Nephron progenitor cell (in vitro differentiated cells): Measurements from ENCODE around the gene NOD2.

ENCODE experiments used
- DNase-seq: peaks from one replicate; pipeline ENCODE4 v3.0.0; 2021
- H3K27ac Mint-ChIP-seq: 2 replicates; pipeline ENCODE4 v1.8.0; 2021; ENCODE audit warnings: mild to moderate bottlenecking, moderate library complexity, mixed read lengths
- H3K27me3 Mint-ChIP-seq: 2 replicates; pipeline ENCODE4 v1.8.0; 2021; ENCODE audit warnings: mild to moderate bottlenecking, low read depth, mixed read lengths; ENCODE audit not compliant: poor library complexity
- H3K36me3 Mint-ChIP-seq: 2 replicates; pipeline ENCODE4 v1.8.0; 2021; ENCODE audit warnings: low read depth, mixed read lengths
- H3K4me1 Mint-ChIP-seq: 2 replicates; pipeline ENCODE4 v1.8.0; 2021; ENCODE audit warnings: mixed read lengths
- H3K4me3 Mint-ChIP-seq: 2 replicates; pipeline ENCODE4 v1.8.0; 2021; ENCODE audit warnings: mild to moderate bottlenecking, moderate library complexity, mixed read lengths
- H3K9me3 Mint-ChIP-seq: 2 replicates; pipeline ENCODE4 v1.8.0; 2021; ENCODE audit warnings: mild to moderate bottlenecking, moderate library complexity, mixed read lengths
- TF ChIP-seq, protein P1 (sequence below): fragments of 200-600 bp; sonication (generic); IDR thresholded peaks from 2 replicates; pipeline ENCODE4 v1.5.0; 2021; ENCODE audit warnings: antibody characterized with exemption

Gene NOD2

DNA sequence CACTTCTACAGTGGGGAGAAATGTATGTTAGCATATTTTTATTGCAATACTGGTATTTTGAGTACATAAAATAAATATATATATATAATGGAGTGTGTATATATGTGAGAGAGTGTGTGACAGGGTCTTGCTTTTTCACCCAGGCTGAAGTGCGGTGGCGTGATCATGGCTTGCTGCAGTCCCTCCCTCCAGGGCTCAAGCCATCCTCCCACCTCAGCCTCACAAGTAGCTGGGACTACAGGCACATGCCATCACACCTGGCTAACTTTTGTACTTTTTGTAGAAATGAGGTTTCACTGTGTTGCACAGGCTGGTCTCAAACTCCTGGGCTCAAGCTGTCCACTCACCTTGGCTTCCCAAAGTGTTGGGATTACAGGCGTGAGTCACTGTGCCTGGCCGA, 52.5 kb downstream of the NOD2 start:
- Mint-ChIP-seq H3K9me3 (no peaks in the 10 kb centered on the region), H3K4me3 (no peak overlapping the region), H3K36me3 (peaks cover 8% of the 10 kb centered on the region), H3K27me3 (peaks cover 19% of the 10 kb centered on the region), H3K27ac (no peak overlapping the region), H3K4me1 (peaks cover 30% of the 10 kb centered on the region)
- DNase-seq = no peak
- TF ChIP-seq, protein P1, sequence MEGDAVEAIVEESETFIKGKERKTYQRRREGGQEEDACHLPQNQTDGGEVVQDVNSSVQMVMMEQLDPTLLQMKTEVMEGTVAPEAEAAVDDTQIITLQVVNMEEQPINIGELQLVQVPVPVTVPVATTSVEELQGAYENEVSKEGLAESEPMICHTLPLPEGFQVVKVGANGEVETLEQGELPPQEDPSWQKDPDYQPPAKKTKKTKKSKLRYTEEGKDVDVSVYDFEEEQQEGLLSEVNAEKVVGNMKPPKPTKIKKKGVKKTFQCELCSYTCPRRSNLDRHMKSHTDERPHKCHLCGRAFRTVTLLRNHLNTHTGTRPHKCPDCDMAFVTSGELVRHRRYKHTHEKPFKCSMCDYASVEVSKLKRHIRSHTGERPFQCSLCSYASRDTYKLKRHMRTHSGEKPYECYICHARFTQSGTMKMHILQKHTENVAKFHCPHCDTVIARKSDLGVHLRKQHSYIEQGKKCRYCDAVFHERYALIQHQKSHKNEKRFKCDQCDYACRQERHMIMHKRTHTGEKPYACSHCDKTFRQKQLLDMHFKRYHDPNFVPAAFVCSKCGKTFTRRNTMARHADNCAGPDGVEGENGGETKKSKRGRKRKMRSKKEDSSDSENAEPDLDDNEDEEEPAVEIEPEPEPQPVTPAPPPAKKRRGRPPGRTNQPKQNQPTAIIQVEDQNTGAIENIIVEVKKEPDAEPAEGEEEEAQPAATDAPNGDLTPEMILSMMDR = no peak

DNA sequence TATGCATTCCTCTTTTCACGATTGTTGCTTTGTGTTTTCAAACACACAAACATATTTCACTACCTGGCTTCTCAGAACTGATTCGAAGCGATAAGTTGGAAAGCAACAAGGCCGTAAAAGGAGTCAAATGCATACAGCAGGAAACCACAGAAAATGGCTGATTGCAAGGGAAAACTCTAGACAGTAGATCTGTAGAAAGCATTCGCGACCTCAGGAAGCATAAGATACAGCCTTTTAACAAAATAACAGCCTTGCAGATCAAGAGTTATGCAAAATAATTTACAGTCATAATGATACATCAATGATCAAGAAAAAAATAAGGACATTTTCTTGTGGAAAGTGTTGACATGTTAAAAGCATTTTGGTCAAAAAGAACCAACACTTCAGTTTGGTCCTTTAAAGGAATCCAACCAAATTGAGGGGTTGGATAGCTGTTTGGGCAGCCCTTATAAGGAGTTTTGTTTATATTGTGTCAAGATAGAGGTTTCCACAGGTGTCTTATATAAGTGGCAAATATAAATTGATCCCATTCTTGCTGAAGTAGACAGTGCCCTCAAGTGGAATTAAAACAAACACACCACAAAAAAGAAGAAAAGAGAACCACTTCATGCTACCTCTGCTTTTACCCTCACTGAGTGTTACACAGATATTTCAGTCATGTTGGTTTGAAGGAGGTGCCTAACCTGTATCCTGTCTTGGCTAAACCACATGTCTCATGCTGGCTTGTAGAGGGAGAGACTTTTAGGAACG, 54.0 kb downstream of the NOD2 start:
- Mint-ChIP-seq H3K27ac (no peak overlapping the region), H3K4me3 (no peak overlapping the region), H3K9me3 (no peaks in the 10 kb centered on the region), H3K27me3 (peaks cover 19% of the 10 kb centered on the region), H3K36me3 (peaks cover 11% of the 10 kb centered on the region), H3K4me1 (peaks cover 23% of the 10 kb centered on the region)
- TF ChIP-seq, protein P1 = peak; percentile 22
- no peak for DNase-seq

DNA sequence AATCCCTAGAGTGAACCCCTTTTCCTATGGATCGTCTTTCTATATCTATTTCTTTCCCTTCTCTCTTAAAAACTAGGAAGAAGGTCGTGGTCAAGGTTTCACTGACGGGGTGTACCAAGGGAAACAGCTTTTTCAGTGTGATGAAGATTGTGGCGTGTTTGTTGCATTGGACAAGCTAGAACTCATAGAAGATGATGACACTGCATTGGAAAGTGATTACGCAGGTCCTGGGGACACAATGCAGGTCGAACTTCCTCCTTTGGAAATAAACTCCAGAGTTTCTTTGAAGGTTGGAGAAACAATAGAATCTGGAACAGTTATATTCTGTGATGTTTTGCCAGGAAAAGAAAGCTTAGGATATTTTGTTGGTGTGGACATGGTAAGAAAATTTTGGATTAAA, 58.1 kb downstream of the NOD2 start:
- H3K4me3 Mint-ChIP-seq = no peak overlapping the region
- no peak for DNase-seq
- TF ChIP-seq, protein P1 = no peak
- H3K36me3 Mint-ChIP-seq = peaks cover 23% of the 10 kb centered on the region
- H3K27ac Mint-ChIP-seq = no peak overlapping the region
- H3K27me3 Mint-ChIP-seq = no peaks in the 10 kb centered on the region
- peaks cover 17% of the 10 kb centered on the region for H3K4me1 Mint-ChIP-seq
- H3K9me3 Mint-ChIP-seq = no peaks in the 10 kb centered on the region

DNA sequence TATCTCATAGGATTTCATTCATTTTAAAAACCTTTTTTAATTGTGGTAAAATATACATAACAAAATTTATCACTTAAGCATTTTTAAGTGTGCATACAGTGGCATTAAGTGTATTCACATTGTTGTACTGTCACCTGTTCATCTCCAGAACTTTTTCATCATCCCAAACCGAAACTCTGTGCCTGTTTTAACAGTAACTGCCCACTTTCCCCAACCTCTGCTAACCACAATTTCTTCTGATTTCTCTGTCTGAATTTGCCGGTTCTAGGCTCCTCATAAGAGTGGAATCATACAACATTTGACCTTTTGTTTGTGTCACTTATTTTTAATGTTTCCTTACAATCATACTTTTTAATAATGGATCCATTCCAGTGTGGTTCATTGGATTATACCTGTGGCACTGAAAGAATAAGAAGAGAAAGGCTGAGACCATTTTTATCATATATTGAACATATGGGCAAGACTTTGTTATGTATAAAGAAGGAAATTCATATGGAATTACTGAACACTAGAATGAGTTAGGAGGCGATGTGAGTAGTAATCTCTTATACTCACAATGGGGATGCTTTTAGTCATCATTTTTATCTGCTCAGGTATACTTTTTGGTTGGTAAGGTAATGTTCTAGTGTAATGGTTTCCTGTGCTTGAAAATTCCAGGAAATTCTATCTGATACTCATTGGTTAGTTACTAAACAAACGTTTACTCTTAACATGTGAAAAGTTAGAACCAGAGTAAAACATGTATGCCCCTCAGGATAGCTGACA, 59.2 kb downstream of the NOD2 start:
- Mint-ChIP-seq H3K27ac (no peak overlapping the region), H3K9me3 (no peaks in the 10 kb centered on the region), H3K36me3 (peaks cover 23% of the 10 kb centered on the region), H3K4me1 (peaks cover 10% of the 10 kb centered on the region), H3K4me3 (no peak overlapping the region), H3K27me3 (no peaks in the 10 kb centered on the region)
- DNase-seq = no peak
- TF ChIP-seq, protein P1 = no peak

DNA sequence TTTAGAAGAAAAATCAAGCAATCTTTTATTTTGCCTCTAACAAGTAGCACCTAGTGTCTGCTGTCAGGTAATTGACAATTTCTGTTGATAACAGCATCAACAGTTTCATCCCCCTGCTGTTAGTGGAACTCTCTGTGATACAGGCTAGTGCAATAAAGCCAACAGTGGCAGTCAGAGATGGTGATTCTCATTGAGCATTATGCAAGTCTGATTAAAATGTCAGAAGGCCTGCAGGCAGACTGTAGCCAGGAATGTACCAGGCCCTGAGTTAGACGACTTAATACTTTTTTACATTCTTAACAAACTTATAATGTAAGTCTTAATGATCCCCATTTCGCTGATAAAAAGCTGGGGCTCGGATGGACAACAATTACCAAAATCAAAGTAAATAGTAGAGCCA, 63.1 kb downstream of the NOD2 start:
- no peak for DNase-seq
- Mint-ChIP-seq H3K9me3 (no peaks in the 10 kb centered on the region), H3K4me1 (no peaks in the 10 kb centered on the region), H3K36me3 (peaks cover 33% of the 10 kb centered on the region), H3K27ac (no peak overlapping the region), H3K27me3 (peaks cover 2% of the 10 kb centered on the region), H3K4me3 (no peak overlapping the region)
- TF ChIP-seq, protein P1 = no peak
